Amniotic epithelial cell (primary cell): ENCODE results near the gene MTHFD1L.
A peak's percentile ranks its signal among the peaks of the same experiment; 100 is the strongest.

Source experiments
- DNase-seq: peaks from one replicate; pipeline ENCODE4 v3.0.0-alpha.2; 2010; ENCODE audit warnings: low read depth

The MTHFD1L gene

GRCh38 chr6:150866147-150866990, 867 bp downstream of the MTHFD1L start:
- DNase-seq: peak; percentile 88

GRCh38 chr6:150866991-150867501, 1.5 kb downstream of the MTHFD1L start:
- DNase-seq: peak; percentile 21

GRCh38 chr6:150868759-150869158, 3.3 kb downstream of the MTHFD1L start:
- DNase-seq: no peak

GRCh38 chr6:150874179-150874578, 8.7 kb downstream of the MTHFD1L start:
- no peak for DNase-seq

- no peak for DNase-seq
These were observed 10.3 kb downstream of the MTHFD1L start for GRCh38 chr6:150875841-150876240.

- DNase-seq: no peak
These were observed 11.1 kb downstream of the MTHFD1L start for GRCh38 chr6:150876598-150876997.

GRCh38 chr6:150877928-150878327, 12.4 kb downstream of the MTHFD1L start:
- no peak for DNase-seq

- no peak for DNase-seq
These were observed 13.1 kb downstream of the MTHFD1L start for GRCh38 chr6:150878347-150879213.

GRCh38 chr6:150880336-150880735, 14.8 kb downstream of the MTHFD1L start:
- DNase-seq: no peak

GRCh38 chr6:150881911-150882481, 16.5 kb downstream of the MTHFD1L start:
- DNase-seq: peak; percentile 94

- no peak for DNase-seq
These were observed 18.0 kb downstream of the MTHFD1L start for GRCh38 chr6:150883521-150883920.

- DNase-seq: no peak
These were observed 20.7 kb downstream of the MTHFD1L start for GRCh38 chr6:150886155-150886554.

GRCh38 chr6:150887978-150888563, 22.6 kb downstream of the MTHFD1L start:
- DNase-seq: no peak

GRCh38 chr6:150890346-150890745, 24.8 kb downstream of the MTHFD1L start:
- DNase-seq: no peak

GRCh38 chr6:150891888-150892485, 26.5 kb downstream of the MTHFD1L start:
- peak; percentile 76 for DNase-seq

- DNase-seq: no peak
These were observed 28.8 kb downstream of the MTHFD1L start for GRCh38 chr6:150894191-150894744.

GRCh38 chr6:150894935-150895552, 29.5 kb downstream of the MTHFD1L start:
- DNase-seq: peak; percentile 30

GRCh38 chr6:150895928-150896632, 30.6 kb downstream of the MTHFD1L start:
- DNase-seq: no peak

GRCh38 chr6:150897400-150897943, 32.0 kb downstream of the MTHFD1L start:
- DNase-seq: no peak
